GM21723 (cell line): ENCODE data around the gene GRPEL2.
A peak's percentile ranks its signal among the peaks of the same experiment; 100 is the strongest.

ENCODE experiments used
- ATAC-seq: cut with Tn5 transposase; IDR thresholded peaks from one replicate; pipeline ENCODE4 v1.9.1; 2021; ENCODE audit warnings: mild to moderate bottlenecking, moderate library complexity; ENCODE audit not compliant: unreplicated experiment

Gene GRPEL2, protein sequence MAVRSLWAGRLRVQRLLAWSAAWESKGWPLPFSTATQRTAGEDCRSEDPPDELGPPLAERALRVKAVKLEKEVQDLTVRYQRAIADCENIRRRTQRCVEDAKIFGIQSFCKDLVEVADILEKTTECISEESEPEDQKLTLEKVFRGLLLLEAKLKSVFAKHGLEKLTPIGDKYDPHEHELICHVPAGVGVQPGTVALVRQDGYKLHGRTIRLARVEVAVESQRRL

DNA sequence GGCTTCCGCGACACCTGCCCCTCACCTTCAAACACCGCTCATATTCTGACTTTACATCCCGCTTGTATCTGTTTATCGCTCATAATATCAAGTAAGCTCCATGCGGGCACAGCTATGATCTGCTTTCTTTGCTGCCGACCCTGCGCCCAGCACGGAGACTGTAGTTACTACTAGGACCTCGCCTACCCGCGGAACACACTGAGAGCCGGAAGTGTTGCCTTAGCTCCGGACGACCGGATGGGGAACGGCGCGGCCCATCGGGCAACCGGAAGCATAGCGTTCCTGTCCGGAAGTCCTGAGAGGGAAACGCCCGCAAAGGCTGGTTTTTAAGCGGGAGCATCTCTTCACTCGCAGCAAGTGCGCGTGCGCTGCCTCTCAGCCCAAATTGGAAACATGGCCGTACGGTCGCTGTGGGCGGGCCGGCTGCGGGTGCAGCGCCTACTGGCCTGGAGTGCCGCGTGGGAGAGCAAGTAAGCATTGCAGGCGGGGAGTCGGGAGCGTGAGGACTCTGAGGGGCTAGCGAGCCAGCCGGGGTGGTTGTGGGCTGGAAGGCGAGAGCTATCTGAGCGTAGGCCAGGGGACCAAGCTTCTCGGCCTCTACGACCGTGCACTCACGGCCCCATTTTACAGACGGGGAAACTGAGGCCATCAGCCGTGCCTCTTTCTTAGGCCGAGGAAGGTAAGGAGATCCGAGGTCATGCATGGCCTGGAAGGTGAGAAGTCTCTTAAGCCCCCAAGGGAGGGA is at the start of gene GRPEL2:
GRPEL2 (plus strand) TSS at position 353 of the 745 bp plus-strand sequence; CDS start at position 394, 41 bp downstream.
- peak; percentile 98 for ATAC-seq

DNA sequence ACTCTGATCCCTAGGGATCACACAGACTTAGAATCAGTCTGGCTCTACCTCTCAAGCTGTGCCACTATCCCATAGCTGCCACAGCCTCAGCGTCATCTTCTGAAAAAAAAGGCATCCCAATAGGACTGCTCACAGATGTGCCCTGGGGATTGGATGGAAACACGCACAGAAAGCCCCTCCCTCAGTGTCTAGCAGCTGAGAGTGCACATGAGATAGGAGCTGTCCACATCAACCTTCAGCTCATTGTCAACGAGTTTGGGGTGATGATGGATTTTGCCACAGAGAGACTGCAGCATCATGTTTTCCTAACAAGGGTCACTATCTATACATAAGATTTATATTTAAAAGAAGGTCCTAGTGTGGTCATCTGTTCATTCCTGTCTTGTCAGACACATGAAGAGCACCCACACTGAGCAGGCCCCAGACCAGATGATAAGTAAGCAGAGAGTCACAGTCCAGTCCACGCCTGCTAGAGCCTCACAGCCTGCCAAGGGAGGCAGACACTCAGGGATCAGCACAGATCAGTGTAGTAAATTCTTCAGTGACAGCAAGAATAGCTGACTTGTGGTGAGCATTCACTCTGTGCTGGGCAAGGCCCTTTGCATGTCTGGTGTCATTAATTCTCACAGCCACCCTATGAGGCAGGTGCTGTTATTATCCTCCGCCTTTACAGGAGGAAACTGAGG is 47.8 kb upstream of the GRPEL2 start:
- no peak for ATAC-seq

DNA sequence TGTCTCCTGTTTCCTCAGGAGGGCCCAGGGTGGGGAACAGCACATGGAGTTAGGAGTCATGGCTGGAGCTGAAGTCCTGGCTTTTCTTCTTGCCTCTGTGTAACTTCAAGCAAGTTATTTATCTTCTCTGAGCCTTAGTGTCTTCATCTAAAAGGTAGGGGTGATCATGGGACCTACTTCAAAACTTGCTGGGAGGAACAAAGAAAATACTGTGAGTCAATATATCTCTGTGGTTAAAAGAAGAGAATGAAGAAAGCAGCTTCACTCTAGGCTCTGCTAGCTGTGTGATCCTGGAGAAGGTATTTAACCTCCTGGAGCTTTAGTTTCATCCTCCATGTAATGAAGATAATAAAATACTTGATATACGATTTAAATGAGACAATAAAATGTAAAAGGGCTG is 47.1 kb upstream of the GRPEL2 start:
- ATAC-seq = no peak

DNA sequence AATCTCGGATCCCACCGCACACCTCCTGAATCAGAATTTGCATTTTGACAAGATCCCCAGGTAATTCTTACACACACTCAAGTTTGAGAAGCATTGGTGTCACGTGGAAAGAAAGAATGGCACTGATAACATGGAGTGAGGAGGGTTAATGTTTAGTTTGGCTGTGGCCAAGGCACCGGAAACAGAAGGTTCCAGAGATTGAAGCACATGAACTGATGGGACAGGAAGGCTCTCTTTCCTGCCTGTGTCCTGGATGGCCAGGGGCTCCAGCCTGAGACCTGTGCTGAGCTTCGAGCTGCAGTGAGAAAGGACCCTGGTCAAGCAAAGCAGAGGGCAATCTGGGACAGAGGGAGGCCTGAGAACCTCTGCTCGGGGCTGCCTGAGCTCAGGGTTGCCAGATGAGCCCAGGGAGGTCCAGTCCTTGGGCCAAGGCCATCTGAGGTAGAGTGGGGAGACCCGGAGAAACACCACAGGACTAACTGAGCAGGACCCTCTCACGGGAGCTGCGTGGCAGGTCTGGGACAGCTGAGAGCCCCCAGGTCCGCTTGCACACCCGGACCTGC is 46.4 kb upstream of the GRPEL2 start:
- ATAC-seq = no peak

DNA sequence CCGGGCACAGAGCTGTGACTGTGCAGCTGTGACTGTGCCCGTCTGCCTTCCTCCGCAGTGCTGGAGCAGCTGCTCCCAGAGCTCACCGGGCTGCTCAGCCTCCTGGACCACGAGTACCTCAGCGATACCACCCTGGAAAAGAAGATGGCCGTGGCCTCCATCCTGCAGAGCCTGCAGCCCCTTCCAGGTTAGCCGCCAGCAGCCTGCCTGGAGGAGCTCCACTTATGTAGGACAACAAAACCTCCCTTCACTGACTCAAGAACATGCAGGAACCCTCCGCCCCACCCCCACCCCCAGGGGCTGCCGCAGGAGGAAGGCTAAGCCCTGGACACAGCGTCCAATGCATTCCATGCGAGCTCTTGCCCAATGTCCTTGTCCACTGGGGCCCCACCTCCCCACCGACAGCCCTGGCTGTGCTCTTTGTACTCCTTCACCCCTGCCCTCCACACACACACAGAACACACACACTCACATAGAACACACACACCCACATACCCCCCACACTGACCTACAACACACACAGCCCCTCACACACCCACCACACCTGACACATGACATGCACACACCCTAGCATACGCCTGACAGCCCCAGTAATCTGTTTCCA is 45.7 kb upstream of the GRPEL2 start:
- no peak for ATAC-seq

DNA sequence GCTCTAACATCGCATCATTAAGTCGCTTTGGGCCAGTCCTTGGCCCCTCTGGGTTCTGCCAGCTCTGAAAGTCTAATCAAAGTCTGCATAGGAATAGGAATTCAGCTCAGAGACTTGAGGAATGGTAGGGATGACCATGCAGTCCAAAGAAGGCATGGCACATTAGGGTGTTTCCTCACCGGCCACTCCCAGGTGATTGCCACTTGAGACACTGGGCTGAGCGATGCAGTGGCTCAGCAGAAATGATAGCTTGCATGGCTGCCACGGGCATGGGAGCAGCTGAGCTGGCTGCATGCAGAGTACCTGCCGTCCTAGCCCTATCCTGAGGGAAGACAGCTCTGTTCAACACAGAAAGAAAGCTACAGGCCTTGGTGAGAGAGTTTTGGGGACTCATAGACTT is 44.9 kb upstream of the GRPEL2 start:
- no peak for ATAC-seq

DNA sequence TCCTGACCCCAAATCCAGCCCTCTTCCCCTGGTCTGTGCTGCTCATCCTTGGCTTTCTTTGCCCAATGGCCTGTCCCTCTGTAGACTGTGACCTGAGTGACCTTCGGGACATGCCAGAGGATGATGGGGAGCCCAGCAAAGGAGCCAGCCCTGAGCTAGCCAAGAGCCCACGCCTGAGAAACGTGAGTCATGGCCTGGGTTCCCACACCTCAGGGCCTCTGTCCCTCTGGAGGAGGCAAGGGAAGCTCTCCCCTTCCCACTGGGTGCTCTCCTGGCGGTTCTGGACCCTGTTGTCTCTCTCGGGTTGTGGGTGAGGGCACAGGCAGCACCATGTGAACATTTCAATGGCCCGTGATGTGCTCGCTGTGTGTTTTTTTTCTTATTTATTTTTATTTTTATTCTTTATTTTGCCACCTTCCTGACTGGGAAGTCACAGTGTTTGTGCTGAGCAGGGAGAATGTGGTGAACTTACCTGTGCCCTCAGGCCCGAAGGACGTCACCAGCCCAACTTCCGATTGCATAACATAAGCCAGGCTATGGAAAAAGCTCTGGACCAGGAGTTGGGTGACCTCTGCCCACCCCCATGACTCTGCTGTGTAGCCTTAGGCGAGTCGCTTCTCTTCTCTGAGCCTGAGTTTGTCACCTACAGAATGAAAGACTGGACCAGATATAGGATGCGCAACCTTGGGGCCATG is 44.1 kb upstream of the GRPEL2 start:
- ATAC-seq = no peak

DNA sequence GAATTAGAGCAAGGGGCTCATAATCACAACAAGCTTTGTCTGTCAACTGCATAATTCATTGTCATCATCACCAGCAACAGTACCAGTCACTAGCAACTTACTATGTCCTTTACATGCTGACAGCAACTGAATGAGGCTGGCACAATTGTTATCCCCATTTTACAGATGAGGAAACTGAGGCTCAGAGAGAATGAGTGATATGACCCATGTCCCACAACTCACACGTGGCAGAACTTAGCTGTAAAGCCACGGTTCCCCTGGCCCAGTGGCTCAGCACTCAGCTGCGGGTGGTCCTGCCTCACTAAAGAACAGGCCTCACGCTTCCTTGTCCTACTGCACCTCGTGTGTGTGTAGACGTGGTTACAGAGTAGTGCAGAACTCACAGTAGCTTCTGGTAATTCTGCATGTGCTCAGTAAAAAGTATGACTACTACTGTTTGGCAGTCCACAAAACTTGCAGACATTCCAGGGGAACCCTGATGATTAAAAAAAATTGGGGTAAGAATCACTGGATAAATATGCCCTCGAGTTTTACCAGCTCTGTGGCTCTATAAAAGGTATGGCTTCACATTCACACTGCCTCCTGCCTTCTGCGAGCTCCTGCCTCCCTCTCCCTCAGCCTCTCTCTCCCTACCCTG is 43.4 kb upstream of the GRPEL2 start:
- ATAC-seq = no peak

DNA sequence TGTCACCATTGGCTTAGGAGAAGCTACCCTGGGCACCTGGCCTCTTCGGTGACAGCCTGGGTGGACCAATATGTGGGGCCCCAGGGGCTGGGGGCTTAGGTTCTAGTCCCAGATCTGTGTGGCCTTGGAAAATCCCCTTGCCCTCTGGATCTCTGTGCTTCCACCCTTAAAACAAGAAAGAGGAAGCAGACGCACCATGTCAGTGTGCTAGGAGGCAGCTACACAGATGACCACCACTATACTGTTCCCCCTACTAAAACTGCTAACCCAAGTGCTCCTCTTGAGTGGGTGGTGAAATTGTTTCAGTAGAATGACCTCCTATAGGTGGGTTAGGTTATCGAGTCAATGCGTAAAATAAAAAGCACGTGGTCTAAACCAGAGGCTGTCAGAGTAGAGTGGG is 42.7 kb upstream of the GRPEL2 start:
- ATAC-seq = no peak

DNA sequence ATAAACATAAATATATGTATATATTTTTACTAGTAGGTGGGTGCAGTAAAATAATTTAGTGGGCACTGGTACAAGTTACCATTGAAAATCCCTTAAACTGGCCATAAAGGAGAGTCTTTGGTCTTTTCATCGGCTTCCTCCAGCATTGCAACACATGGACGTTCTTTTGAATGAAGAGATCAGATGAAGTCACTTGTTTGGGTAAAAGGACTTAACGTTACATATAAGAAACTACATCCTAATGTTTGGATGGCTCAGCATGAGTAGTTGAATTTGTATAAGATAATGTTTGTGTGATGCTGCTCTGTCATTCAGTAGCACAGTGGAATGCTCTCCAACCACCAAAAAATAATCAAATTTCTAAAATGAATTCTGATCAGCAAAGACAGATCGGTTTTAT is 42.1 kb upstream of the GRPEL2 start:
- no peak for ATAC-seq

DNA sequence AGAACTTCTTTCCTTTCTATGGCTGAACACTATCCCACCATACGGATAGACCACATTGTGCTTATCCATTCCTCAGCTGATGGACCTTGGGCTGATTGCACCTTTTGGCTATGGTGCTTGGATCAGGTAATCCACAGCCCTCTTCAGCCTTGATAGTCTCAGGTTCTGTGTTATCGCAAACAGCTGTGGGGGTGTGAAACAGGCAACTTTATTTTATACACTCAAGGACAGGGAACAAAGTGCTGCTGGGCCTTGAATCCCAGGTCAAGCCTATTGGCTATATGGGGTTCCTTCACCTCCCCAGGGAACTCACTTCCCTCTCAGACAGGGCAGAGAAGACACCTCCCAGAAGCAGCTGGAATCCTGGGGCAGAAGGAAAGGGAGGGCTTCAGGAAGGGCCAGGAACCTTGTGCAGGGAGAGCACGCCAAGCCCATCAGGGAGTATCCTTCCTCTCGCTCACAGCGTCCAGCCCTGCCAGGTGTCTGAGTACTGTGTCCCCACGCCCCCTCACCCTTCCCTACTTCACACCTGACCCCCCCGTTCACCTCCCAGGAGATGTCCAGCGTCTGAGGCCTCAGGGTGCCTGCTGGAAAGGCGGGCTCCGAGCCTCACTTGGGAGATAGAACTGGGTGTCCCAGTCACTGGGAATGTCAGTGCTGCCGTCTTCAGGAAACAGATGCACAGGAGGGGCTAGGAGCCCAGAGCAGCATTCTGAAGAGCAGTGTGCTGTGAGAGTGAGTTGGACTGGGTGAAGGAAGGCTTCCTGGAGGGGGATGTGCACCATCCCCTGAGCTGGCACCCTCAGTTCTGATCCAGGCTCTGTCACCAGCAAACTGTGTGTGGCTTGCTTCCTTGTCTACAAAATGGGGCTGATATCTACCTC is 40.9 kb upstream of the GRPEL2 start:
- ATAC-seq = no peak

DNA sequence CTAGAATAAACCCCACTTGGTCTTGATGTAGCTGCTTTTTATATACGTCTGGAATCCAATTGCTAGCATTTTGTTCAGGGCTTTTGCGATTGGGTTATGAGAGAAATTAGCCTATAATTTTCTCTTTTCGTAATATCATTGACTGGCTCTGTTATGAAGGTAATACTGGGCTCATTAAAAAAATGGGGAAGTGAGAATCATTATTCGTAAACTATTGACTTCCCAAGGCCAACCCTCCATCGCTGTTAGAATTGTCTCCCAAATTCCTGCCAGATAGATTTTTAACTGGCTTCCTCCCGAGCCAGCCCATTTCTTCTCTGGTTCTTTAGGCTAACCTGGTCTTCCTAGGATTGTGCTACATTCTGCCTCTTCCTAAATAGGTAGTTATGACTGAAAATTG is 35.9 kb upstream of the GRPEL2 start:
- ATAC-seq = no peak

DNA sequence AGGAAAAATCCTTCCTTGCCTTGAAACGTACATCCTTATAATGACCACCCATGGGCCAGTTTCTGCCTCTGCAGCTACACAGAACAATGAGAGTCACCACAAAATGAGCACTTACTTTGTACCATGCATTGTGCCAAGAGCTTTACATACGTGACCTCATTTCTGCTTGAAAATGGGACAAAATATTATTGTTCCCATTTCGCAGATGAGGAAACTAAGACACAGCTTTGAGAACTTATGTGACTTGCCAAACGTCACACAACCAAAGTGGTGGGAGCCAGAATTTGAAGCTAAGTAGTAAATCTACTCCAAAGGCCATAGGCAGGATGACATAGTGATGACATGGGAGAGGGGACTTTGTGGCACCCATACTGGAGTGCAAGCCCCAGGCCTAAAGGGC is 34.8 kb upstream of the GRPEL2 start:
- no peak for ATAC-seq

DNA sequence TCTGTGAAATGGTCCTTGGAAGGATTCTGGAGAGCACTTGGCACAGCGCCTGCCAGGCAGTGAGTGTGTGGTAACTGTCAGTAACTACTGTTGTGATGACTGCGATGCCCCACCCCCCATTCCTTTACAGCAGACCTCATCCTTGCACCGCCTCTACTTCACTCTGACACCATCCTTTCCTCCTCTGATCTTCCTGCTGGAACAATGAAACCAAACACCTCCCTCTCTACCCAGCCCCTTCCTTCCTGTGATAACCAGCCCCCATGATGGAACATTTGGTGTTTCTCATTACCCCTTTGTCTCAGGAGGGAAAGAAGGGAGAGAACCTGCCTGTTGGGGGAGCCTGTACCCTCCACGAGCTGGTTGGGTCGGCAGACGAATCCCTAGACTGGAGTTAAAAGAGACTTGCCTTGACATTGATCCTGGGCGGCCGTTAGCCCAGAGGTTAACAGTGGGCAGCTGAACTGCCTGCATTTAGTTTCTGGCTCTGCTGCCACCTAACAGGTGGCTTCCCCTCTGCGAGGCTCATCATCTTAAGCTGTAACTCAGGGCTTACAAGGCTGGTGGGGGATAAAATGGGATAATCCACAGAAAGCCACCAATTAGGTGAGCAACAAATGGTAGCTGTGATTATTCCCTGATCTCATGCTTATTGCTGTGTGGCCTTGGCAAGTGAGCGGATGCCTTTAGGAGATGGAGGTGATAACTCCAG is 34.2 kb upstream of the GRPEL2 start:
- no peak for ATAC-seq

DNA sequence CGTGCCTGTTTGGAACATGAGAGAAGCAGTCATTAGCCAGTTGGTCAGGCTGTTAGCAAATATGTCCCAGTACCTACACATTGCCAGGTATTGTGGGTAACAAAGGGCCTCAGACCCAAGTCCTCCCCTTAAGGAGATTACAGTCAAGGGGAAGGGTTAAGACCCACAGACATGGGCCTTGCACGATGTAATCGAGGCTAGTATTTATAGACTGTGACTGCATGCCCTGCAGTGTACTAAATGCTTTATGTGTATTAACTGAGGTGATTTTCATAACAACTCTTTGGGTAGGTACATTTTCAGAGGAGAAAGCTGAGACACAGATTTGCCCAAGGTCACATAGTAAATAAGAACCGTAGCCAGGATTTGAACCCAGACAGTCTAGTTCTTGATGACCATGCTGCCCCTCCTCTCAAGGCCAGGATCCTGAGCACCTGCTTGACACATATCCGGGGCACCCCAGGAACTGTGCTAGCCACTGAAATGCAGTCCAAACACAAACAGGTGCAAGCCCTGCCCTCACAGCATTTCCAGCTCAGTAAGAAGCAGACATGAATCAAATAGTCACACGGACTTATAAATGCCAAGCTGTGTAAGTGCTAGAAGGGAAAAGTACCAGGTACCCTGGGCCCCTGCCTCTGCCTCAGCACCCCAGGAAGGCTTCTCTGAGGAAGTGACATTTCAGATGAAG is 32.0 kb upstream of the GRPEL2 start:
- ATAC-seq = no peak

DNA sequence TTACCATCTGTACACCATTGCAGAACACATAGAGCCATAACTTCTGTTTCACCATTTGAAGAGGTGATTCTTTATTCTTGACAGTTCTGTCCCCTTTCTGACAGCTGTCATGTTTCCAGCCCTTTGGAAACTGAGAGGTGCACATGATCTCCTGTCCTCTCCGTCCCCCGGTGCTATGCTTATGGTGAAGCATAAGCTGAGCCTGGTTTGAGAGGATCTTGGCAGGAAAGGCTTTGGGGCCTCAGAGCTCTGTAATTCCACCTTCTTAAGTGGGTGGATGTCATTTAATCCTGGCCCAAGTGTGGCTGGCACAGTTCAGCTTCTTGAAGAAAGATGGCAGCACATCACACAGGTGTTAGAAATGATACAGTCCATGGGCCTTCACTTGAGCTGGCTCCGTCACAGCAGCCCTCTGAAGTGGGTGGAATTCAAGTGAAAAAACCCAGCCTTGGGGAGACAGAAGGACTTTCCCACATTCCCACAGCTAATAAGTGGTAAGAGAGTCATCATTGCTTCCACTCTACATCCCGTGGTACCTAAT is 30.7 kb upstream of the GRPEL2 start:
- ATAC-seq = no peak

DNA sequence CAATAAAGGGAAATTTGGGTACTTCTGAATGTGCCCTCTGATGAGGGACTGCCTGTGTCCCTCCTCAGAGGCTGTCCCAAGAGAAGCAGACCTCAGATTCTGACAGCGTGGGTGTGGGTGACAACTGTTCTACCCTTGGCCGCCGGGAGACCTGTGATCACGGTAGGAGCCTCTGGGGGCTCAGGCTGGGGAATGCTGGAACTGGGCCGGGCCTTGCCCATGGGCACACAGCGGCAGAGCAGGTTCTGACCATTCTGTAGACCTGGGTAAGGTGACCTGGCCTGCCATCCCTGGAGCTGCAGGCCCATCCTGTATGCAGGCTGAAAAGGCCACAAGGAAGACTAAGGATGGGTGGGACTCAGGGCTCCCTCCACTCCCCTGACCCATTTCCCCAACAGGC is 29.5 kb upstream of the GRPEL2 start:
- no peak for ATAC-seq
